Activated CD4-positive, alpha-beta T cell treated with anti-CD3 and anti-CD28 coated beads, Interleukin-2, amount 10 ng/mL, durations not matched to agents 24 days and 14 days (primary cell): ENCODE measurements around the gene TNFAIP3. TPM values are rescaled to one million over a fixed set of nuclear protein-coding genes. Genes with fewer than 3 reads are reported as not detected.

Experiments
- DNase-seq: peaks from one replicate; pipeline ENCODE4 v3.0.0; 2022
- H3K27ac Mint-ChIP-seq: one replicate; pipeline ENCODE4 v1.8.0; 2022; ENCODE audit warnings: mild to moderate bottlenecking, mixed read lengths
- H3K27me3 Mint-ChIP-seq: one replicate; pipeline ENCODE4 v1.8.0; 2022; ENCODE audit warnings: mixed read lengths
- H3K36me3 Mint-ChIP-seq: one replicate; pipeline ENCODE4 v1.8.0; 2022; ENCODE audit warnings: low read depth, mild to moderate bottlenecking, mixed read lengths
- H3K4me1 Mint-ChIP-seq: one replicate; pipeline ENCODE4 v1.8.0; 2021; ENCODE audit warnings: mixed read lengths
- H3K4me3 Mint-ChIP-seq: one replicate; pipeline ENCODE4 v1.8.0; 2022; ENCODE audit warnings: mild to moderate bottlenecking, moderate library complexity, mixed read lengths
- H3K9me3 Mint-ChIP-seq: one replicate; pipeline ENCODE4 v1.8.0; 2021; ENCODE audit warnings: mixed read lengths
- intact Hi-C: fragments of 100-400 bp; cut with micrococcal nuclease; formaldehyde crosslinking; loops from one replicate; pipeline ENCODE4 v1.15.1; 2023
- total RNA-seq: library from RNA; stranded (reverse); gene quantifications from 2 replicates; pipeline ENCODE4 v1.2.3, GENCODE V29; 2022

TNFAIP3 gene
- total RNA-seq, 1 donor from 2014 or later: 249 TPM

DNA sequence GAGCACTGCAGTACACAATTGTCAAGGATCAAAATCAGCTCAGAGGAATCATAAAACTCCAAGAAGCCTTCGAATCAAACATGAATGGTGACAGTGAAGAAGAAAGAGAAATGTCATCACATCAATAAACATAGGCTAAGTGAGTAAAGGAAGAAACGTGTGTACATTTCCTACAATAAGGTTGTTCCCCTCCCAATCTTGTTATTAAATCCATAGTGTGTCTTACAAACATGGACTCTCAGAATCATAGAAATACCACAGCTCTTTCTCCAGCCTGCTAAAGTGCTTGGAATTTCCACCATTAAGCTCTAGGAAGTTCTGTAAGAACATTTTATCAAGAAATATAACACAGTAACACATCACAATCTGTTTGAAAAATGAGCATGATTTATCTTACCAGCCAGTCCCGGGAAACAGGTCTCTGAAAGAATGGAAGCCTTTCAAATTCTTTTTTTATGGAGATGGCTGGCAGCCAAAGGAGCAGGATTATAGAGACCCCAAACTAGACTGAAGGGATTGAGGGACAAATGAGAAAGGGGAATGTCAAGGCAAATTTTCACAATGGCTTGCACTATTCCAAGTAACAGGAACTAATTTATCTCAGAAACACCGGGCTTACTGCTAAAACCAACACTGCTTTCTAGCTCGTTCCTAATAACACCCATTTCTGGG lies 4.5 kb upstream of the TNFAIP3 start:
- no peak for DNase-seq
- Mint-ChIP-seq H3K27ac (no peak overlapping the region), H3K4me1 (peaks cover 32% of the 10 kb centered on the region), H3K36me3 (peaks cover 17% of the 10 kb centered on the region), H3K27me3 (no peaks in the 10 kb centered on the region), H3K9me3 (no peaks in the 10 kb centered on the region), H3K4me3 (no peak overlapping the region)
- intact Hi-C loops: no loop called here

GRCh38 chr6:137863091-137863797 lies 3.8 kb upstream of the TNFAIP3 start:
- Mint-ChIP-seq H3K9me3 (no peaks in the 10 kb centered on the region), H3K27me3 (no peaks in the 10 kb centered on the region), H3K36me3 (peaks cover 13% of the 10 kb centered on the region), H3K4me1 (peaks cover 32% of the 10 kb centered on the region), H3K4me3 (no peak overlapping the region), H3K27ac (no peak overlapping the region)
- no peak for DNase-seq
- intact Hi-C loops: no loop called here

DNA sequence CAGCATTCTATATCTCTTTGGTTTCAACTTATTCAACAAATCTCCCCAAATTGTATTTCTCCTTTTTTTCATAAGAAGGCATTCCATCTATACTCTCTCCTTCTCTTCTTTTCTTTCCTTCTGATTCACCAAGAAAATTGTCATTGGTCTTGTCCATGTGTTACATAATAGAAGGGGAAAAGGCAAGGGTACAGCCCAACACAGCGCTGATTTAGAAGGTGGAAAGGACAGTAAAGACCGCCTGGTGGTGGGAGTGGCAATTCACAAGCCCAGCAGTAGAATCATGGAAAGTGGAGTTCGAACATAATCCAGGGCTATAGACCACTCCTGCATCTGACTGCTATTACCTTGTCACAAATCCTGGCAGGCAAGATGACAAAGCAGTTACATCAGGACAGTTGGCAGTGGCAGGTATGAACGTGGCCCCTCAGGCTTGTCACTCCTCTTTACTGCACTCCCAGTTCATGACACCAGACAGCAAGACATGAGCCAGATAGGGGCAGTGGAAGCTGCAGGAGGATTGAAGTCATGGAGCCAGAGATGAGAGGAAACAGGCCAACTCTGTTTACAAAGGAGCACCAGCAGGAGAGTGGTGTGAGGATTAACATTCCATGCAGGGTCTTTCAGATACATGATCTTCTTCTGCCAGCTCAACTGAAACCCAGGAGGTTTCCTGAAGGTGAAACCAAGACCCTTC lies 2.1 kb upstream of the TNFAIP3 start:
- Mint-ChIP-seq H3K4me3 (no peak overlapping the region), H3K27ac (no peak overlapping the region), H3K27me3 (no peaks in the 10 kb centered on the region), H3K9me3 (no peaks in the 10 kb centered on the region), H3K36me3 (peaks cover 30% of the 10 kb centered on the region), H3K4me1 (peaks cover 35% of the 10 kb centered on the region)
- DNase-seq: no peak
- intact Hi-C loops: no loop called here

GRCh38 chr6:137866200-137866913 lies 702 bp upstream of the TNFAIP3 start:
- Mint-ChIP-seq H3K4me3 (peak overlapping the region; percentile 87), H3K4me1 (peaks cover 29% of the 10 kb centered on the region)
- no peak for DNase-seq

GRCh38 chr6:137867685-137868509 lies 838 bp downstream of the TNFAIP3 start:
- Mint-ChIP-seq H3K4me1 (peaks cover 21% of the 10 kb centered on the region), H3K9me3 (no peaks in the 10 kb centered on the region), H3K4me3 (peak overlapping the region; percentile 87), H3K27ac (peak overlapping the region; percentile 86), H3K27me3 (no peaks in the 10 kb centered on the region), H3K36me3 (peaks cover 52% of the 10 kb centered on the region)
- peak; percentile 89 for DNase-seq
- intact Hi-C loops: loop anchor here (1.0 kb wide), 5 partner anchors 40 to 160 kb away; no protein-coding TSS in a partner anchor

More at GRCh38 chr6:137866200-137866913, 702 bp upstream of the TNFAIP3 start:
- H3K9me3 Mint-ChIP-seq: no peaks in the 10 kb centered on the region
- intact Hi-C loops: loop anchor here (1.0 kb wide), 2 partner anchors 17 to 55 kb away; no protein-coding TSS in a partner anchor
- no peaks in the 10 kb centered on the region for H3K27me3 Mint-ChIP-seq
- H3K27ac Mint-ChIP-seq: peak overlapping the region; percentile 93
- peaks cover 40% of the 10 kb centered on the region for H3K36me3 Mint-ChIP-seq

GRCh38 chr6:137868721-137869548 lies 1.9 kb downstream of the TNFAIP3 start:
- Mint-ChIP-seq H3K27ac (peak overlapping the region; percentile 86), H3K27me3 (no peaks in the 10 kb centered on the region), H3K9me3 (no peaks in the 10 kb centered on the region), H3K4me1 (peaks cover 27% of the 10 kb centered on the region), H3K36me3 (peaks cover 62% of the 10 kb centered on the region), H3K4me3 (peak overlapping the region; percentile 87)
- intact Hi-C loops: loop anchor here (1.0 kb wide), 1 partner anchor 76 kb away; no protein-coding TSS in a partner anchor
- peak; percentile 74 for DNase-seq

GRCh38 chr6:137869549-137870307 lies 2.7 kb downstream of the TNFAIP3 start:
- intact Hi-C loops: loop anchor here (1.0 to 2.0 kb wide), 3 partner anchors 76 to 239 kb away; no protein-coding TSS in a partner anchor
- H3K27me3 Mint-ChIP-seq: no peaks in the 10 kb centered on the region
- peak overlapping the region; percentile 87 for H3K4me3 Mint-ChIP-seq
- peaks cover 30% of the 10 kb centered on the region for H3K4me1 Mint-ChIP-seq
- H3K27ac Mint-ChIP-seq: peak overlapping the region; percentile 86
- H3K36me3 Mint-ChIP-seq: peaks cover 68% of the 10 kb centered on the region
- H3K9me3 Mint-ChIP-seq: no peaks in the 10 kb centered on the region
- DNase-seq: peak; percentile 68

DNA sequence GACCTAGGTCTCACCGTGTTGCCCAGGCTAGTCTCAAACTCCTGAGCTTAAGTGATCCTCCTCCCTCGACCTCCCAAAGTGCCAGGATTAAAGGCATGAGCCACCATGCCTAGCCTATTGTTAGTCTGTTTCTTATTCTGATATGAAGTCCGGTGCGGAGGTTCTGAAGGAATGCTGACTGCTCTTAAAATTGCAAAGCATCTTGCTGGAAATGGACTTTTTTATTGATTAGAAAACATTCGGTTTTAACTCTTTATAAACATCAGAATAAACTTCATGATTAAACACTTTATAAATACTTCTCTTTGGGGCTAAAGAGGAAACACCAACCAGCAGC lies 3.2 kb downstream of the TNFAIP3 start:
- intact Hi-C loops: loop anchor here (1.0 to 2.0 kb wide), 2 partner anchors 105 to 239 kb away; no protein-coding TSS in a partner anchor
- Mint-ChIP-seq H3K4me1 (peaks cover 33% of the 10 kb centered on the region), H3K36me3 (peaks cover 74% of the 10 kb centered on the region), H3K9me3 (no peaks in the 10 kb centered on the region), H3K27ac (peak overlapping the region; percentile 86), H3K4me3 (peak overlapping the region; percentile 87), H3K27me3 (no peaks in the 10 kb centered on the region)
- peak; percentile 70 for DNase-seq

- DNase-seq: peak; percentile 84
- Mint-ChIP-seq H3K27me3 (no peaks in the 10 kb centered on the region), H3K27ac (peak overlapping the region; percentile 86), H3K9me3 (no peaks in the 10 kb centered on the region), H3K36me3 (peaks cover 79% of the 10 kb centered on the region), H3K4me1 (peaks cover 35% of the 10 kb centered on the region), H3K4me3 (peak overlapping the region; percentile 87)
- intact Hi-C loops: loop anchor here (1.0 to 2.0 kb wide), 2 partner anchors 105 to 238 kb away; no protein-coding TSS in a partner anchor
Observed at GRCh38 chr6:137870744-137871247, 3.7 kb downstream of the TNFAIP3 start.

DNA sequence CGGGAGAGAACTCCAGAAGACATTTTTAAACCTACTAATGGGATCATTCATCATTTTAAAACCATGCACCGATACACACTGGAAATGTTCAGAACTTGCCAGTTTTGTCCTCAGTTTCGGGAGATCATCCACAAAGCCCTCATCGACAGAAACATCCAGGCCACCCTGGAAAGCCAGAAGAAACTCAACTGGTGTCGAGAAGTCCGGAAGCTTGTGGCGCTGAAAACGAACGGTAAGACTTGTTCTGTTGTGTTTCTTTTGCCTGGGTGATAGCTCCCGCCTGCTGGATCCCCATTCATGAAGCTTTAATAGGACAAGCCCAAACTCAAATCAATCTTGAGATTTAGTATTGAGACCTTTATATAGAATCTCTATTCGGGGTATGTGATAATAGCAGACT lies 4.2 kb downstream of the TNFAIP3 start:
- H3K36me3 Mint-ChIP-seq: peaks cover 84% of the 10 kb centered on the region
- H3K27me3 Mint-ChIP-seq: no peaks in the 10 kb centered on the region
- no peaks in the 10 kb centered on the region for H3K9me3 Mint-ChIP-seq
- intact Hi-C loops: loop anchor here (2.0 kb wide), 1 partner anchor 238 kb away; no protein-coding TSS in a partner anchor
- H3K27ac Mint-ChIP-seq: peak overlapping the region; percentile 86
- peak; percentile 75 for DNase-seq
- H3K4me1 Mint-ChIP-seq: peaks cover 32% of the 10 kb centered on the region
- peak overlapping the region; percentile 87 for H3K4me3 Mint-ChIP-seq

- H3K9me3 Mint-ChIP-seq: no peaks in the 10 kb centered on the region
- peaks cover 32% of the 10 kb centered on the region for H3K4me1 Mint-ChIP-seq
Observed at GRCh38 chr6:137871831-137872454, 4.9 kb downstream of the TNFAIP3 start.

More at GRCh38 chr6:137871831-137872454, 4.9 kb downstream of the TNFAIP3 start:
- Mint-ChIP-seq H3K27me3 (no peaks in the 10 kb centered on the region), H3K27ac (peak overlapping the region; percentile 86), H3K4me3 (peak overlapping the region; percentile 87), H3K36me3 (peaks cover 90% of the 10 kb centered on the region)
- intact Hi-C loops: loop anchor here (2.0 kb wide), 2 partner anchors 133 to 237 kb away; no protein-coding TSS in a partner anchor
- DNase-seq: no peak
